Measurements from ENCODE around the gene MED10. TPM values are rescaled to one million over a fixed set of nuclear protein-coding genes. Genes with fewer than 3 reads are reported as not detected.

Gene MED10
- total RNA-seq, 2 donors from 2014 or later: 19.7 to 45.3 TPM

- DNase-seq (ENCODE audit: low spot score): no peak
- intact Hi-C loops (cut with DNase I): no loop called here
- 90% methylated on average over 7 of the region's 7 CpGs for WGBS
- H3K9me3 ChIP-seq: no peaks in the 10 kb centered on the region
- no peak overlapping the region for H3K27ac ChIP-seq
- no peaks in the 10 kb centered on the region for H3K27me3 ChIP-seq (replicated peaks; ENCODE audit: insufficient read depth)
- TF ChIP-seq POLR2AphosphoS5 (IDR thresholded peaks at IDR 0.05): no peak
- TF ChIP-seq, protein P1, sequence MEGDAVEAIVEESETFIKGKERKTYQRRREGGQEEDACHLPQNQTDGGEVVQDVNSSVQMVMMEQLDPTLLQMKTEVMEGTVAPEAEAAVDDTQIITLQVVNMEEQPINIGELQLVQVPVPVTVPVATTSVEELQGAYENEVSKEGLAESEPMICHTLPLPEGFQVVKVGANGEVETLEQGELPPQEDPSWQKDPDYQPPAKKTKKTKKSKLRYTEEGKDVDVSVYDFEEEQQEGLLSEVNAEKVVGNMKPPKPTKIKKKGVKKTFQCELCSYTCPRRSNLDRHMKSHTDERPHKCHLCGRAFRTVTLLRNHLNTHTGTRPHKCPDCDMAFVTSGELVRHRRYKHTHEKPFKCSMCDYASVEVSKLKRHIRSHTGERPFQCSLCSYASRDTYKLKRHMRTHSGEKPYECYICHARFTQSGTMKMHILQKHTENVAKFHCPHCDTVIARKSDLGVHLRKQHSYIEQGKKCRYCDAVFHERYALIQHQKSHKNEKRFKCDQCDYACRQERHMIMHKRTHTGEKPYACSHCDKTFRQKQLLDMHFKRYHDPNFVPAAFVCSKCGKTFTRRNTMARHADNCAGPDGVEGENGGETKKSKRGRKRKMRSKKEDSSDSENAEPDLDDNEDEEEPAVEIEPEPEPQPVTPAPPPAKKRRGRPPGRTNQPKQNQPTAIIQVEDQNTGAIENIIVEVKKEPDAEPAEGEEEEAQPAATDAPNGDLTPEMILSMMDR (IDR thresholded peaks at IDR 0.05): no peak
- no peak for TF ChIP-seq POLR2A (IDR thresholded peaks at IDR 0.05)
- H3K36me3 ChIP-seq: no peaks in the 10 kb centered on the region
- H3K4me1 ChIP-seq (replicated peaks): no peaks in the 10 kb centered on the region
- H3K4me3 ChIP-seq: no peak overlapping the region
Observed at GRCh38 chr5:6362846-6363245, 15.5 kb downstream of the MED10 start.

GRCh38 chr5:6361101-6361500 lies 17.2 kb downstream of the MED10 start:
- Histone ChIP-seq H3K4me3 (no peak overlapping the region), H3K36me3 (no peaks in the 10 kb centered on the region), H3K9me3 (no peaks in the 10 kb centered on the region), H3K27me3 (replicated peaks; ENCODE audit: insufficient read depth) (no peaks in the 10 kb centered on the region), H3K27ac (no peak overlapping the region), H3K4me1 (replicated peaks) (no peaks in the 10 kb centered on the region)
- intact Hi-C loops (cut with DNase I): no loop called here
- WGBS: 75% methylated on average over 8 of the region's 8 CpGs
- TF ChIP-seq POLR2A (IDR thresholded peaks at IDR 0.05): no peak
- TF ChIP-seq POLR2AphosphoS5 (IDR thresholded peaks at IDR 0.05): no peak
- TF ChIP-seq, protein P1 (IDR thresholded peaks at IDR 0.05): no peak
- DNase-seq (ENCODE audit: low spot score): no peak

GRCh38 chr5:6360323-6361072 lies 17.8 kb downstream of the MED10 start:
- no peak for DNase-seq (ENCODE audit: low spot score)
- no peaks in the 10 kb centered on the region for H3K9me3 ChIP-seq
- WGBS: 79% methylated on average over 17 of the region's 18 CpGs
- H3K27me3 ChIP-seq (replicated peaks; ENCODE audit: insufficient read depth): no peaks in the 10 kb centered on the region
- H3K4me3 ChIP-seq: no peak overlapping the region
- H3K36me3 ChIP-seq: no peaks in the 10 kb centered on the region
- H3K4me1 ChIP-seq (replicated peaks): no peaks in the 10 kb centered on the region
- H3K27ac ChIP-seq: no peak overlapping the region
- intact Hi-C loops (cut with DNase I): no loop called here
- TF ChIP-seq POLR2AphosphoS5 (IDR thresholded peaks at IDR 0.05) (no peak), POLR2A (IDR thresholded peaks at IDR 0.05) (no peak)
- TF ChIP-seq, protein P1 (IDR thresholded peaks at IDR 0.05): no peak

- no peaks in the 10 kb centered on the region for H3K4me1 ChIP-seq (replicated peaks)
- H3K4me3 ChIP-seq: no peak overlapping the region
- TF ChIP-seq POLR2A (IDR thresholded peaks at IDR 0.05) (no peak), POLR2AphosphoS5 (IDR thresholded peaks at IDR 0.05) (no peak)
- TF ChIP-seq, protein P1 (IDR thresholded peaks at IDR 0.05): no peak
- intact Hi-C loops (cut with DNase I): no loop called here
- no peaks in the 10 kb centered on the region for H3K9me3 ChIP-seq
- DNase-seq (ENCODE audit: low spot score): no peak
- H3K27me3 ChIP-seq (replicated peaks; ENCODE audit: insufficient read depth): no peaks in the 10 kb centered on the region
- H3K36me3 ChIP-seq: no peaks in the 10 kb centered on the region
- H3K27ac ChIP-seq: no peak overlapping the region
- 61% methylated on average over 16 of the region's 16 CpGs for WGBS
Observed at GRCh38 chr5:6359555-6360322, 18.6 kb downstream of the MED10 start.
